Smooth muscle cell of trachea (primary cell): Measurements from ENCODE around the gene OR10Z1. TPM values are rescaled to one million over a fixed set of nuclear protein-coding genes. Genes with fewer than 3 reads are reported as not detected.

Experiments used
- total RNA-seq: library from RNA; depleted of rRNA; stranded (reverse); fragments of >200 nt; gene quantifications from 2 replicates; pipeline ENCODE4 v1.2.1, GENCODE V29; 2014

The OR10Z1 gene, protein sequence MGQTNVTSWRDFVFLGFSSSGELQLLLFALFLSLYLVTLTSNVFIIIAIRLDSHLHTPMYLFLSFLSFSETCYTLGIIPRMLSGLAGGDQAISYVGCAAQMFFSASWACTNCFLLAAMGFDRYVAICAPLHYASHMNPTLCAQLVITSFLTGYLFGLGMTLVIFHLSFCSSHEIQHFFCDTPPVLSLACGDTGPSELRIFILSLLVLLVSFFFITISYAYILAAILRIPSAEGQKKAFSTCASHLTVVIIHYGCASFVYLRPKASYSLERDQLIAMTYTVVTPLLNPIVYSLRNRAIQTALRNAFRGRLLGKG
- total RNA-seq, result not detected in 2 replicates

DNA sequence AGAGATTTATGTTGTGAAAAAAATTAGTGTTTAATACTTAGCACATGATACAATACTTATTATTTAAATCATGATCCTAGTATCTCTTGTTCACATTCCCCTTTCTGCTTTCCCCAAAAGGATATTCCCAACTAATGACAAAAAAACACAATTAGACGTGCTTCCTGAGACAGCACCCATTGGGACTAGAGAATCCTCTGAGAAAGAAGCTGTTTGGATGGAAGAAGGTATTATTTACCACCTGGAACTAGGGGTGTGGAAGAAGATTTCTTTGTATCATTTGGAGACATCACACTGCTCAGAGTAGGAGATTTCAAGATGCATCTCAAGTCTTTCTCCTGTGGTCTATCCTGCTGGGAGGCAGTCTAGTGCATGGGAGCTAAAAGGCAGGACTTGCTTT, at the start of gene OR10Z1:
Gene OR10Z1 (plus strand): TSS at position 301 of the 400 bp plus-strand sequence. CDS start 1,171 bp downstream, outside the sequence.

DNA sequence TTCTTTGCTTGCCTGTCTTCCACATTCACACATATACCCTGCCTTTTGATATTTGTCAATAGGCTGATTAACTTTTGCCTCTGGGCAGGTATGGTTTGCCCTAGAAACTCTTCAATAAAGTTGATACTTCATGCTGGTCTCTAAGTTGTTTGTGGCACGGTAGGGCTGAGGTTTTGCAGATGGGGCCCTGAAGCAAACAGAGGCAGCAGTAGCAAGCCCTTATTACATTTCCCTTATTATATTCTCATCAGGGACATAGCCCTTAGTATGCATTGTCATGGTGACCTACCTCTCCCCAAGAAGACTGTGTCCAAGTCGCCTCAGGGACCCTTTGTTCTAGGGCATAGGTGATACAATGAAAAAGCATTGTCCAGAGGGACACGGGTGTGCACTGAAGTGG, 34.6 kb upstream of the OR10Z1 start, which contains the start of gene OR6P1:
Gene OR6P1 (minus strand): TSS at position 101 of the 400 bp plus-strand sequence. CDS start 6,976 bp downstream, outside the sequence.

DNA sequence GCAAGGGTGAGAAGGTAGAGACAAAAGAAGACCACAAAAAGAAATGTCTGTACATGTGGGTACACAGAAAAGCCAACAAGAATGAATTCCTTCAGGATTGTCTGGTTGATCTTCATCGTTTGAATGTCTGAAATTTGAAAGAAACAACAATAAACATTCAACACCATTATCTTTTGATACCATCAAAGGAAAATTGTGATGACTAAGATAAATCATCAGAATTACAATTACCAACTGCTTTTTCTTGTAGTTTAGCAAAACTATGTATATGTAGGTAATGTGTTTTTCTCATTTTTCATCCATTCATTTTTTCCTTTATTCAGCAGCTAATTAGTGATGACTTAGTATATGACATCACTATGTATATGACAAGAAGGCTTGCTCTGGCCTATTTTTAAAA, 25.3 kb upstream of the OR10Z1 start, which contains the start of gene OR10X1:
Gene OR10X1 (minus strand): TSS at position 167 of the 400 bp plus-strand sequence. CDS start 0 bp downstream, at position 167.

Other genes starting within 250 kb of the OR10Z1 start
- gene OR10T2, start 205.8 kb upstream of the OR10Z1 start, total RNA-seq, result not detected in 2 replicates
- not detected in 2 replicates for gene OR10K2, start 179.0 kb upstream of the OR10Z1 start, total RNA-seq
- not detected in 2 replicates for gene OR10K1, start 143.4 kb upstream of the OR10Z1 start, total RNA-seq
- gene OR10R2, start 133.0 kb upstream of the OR10Z1 start, total RNA-seq, result not detected in 2 replicates
- not detected in 2 replicates for gene OR6Y1, start 50.9 kb upstream of the OR10Z1 start, total RNA-seq
- gene OR6P1, start 34.7 kb upstream of the OR10Z1 start, total RNA-seq, result not detected in 2 replicates
- gene OR10X1, start 25.4 kb upstream of the OR10Z1 start, total RNA-seq, result not detected in 2 replicates
- gene SPTA1, start 81.4 kb downstream of the OR10Z1 start, total RNA-seq, result under 0.01 TPM in 2 replicates
- gene OR6K2, start 95.4 kb downstream of the OR10Z1 start, total RNA-seq, result not detected in 2 replicates
- gene OR6K3, start 115.5 kb downstream of the OR10Z1 start, total RNA-seq, result under 0.01 TPM in 1 of 2 replicates, not detected in the other
- not detected in 2 replicates for gene OR6K6, start 149.5 kb downstream of the OR10Z1 start, total RNA-seq
- gene OR6N1, start 166.9 kb downstream of the OR10Z1 start, total RNA-seq, result not detected in 2 replicates
- gene OR6N2, start 175.9 kb downstream of the OR10Z1 start, total RNA-seq, result not detected in 2 replicates
- not detected in 2 replicates for gene MNDA, start 226.1 kb downstream of the OR10Z1 start, total RNA-seq